T-helper 9 cell (primary cell): ENCODE data around the gene HOXA11.
A peak's percentile ranks its signal among the peaks of the same experiment; 100 is the strongest.

Source experiments
- DNase-seq: peaks from one replicate; pipeline ENCODE4 v3.0.0-alpha.2; 2020

Gene HOXA11

GRCh38 chr7:27167916-27168264 is 17.1 kb downstream of the HOXA11 start:
- no peak for DNase-seq

GRCh38 chr7:27166531-27167505 is 18.2 kb downstream of the HOXA11 start:
- DNase-seq: no peak

- no peak for DNase-seq
Measured at GRCh38 chr7:27165996-27166530, 19.0 kb downstream of the HOXA11 start.

- no peak for DNase-seq
Measured at GRCh38 chr7:27165089-27165995, 19.7 kb downstream of the HOXA11 start, which contains the start of gene HOXA9. Gene HOXA9, minus strand, starts transcription at chr7:27165537. Its CDS starts 80 bp downstream, at chr7:27165457.

GRCh38 chr7:27164367-27165088 is 20.5 kb downstream of the HOXA11 start:
- no peak for DNase-seq

- no peak for DNase-seq
Measured at GRCh38 chr7:27164045-27164366, 21.0 kb downstream of the HOXA11 start.

GRCh38 chr7:27163288-27164044 is 21.6 kb downstream of the HOXA11 start:
- no peak for DNase-seq

- no peak for DNase-seq
Measured at GRCh38 chr7:27162561-27163287, 22.3 kb downstream of the HOXA11 start.

GRCh38 chr7:27161721-27162560 is 23.1 kb downstream of the HOXA11 start:
- no peak for DNase-seq

GRCh38 chr7:27161214-27161720 is 23.8 kb downstream of the HOXA11 start:
- DNase-seq: no peak

GRCh38 chr7:27160546-27161213 is 24.4 kb downstream of the HOXA11 start:
- DNase-seq: peak; percentile 88

GRCh38 chr7:27160145-27160545 is 24.9 kb downstream of the HOXA11 start:
- DNase-seq: no peak

GRCh38 chr7:27159266-27160144 is 25.5 kb downstream of the HOXA11 start:
- DNase-seq: no peak

- DNase-seq: no peak
Measured at GRCh38 chr7:27158436-27159265, 26.4 kb downstream of the HOXA11 start.

- DNase-seq: no peak
Measured at GRCh38 chr7:27157702-27158431, 27.2 kb downstream of the HOXA11 start.

GRCh38 chr7:27156916-27157701 is 27.9 kb downstream of the HOXA11 start:
- DNase-seq: no peak
